GM23248 (cell line): ENCODE results near the gene PAPOLG.

Source experiments
- EZH2 ChIP-seq: fragments of 200-600 bp; sonication (generic); IDR thresholded peaks from 2 replicates; pipeline ENCODE4 v1.6.1; 2018; ENCODE audit warnings: antibody characterized with exemption, mild to moderate bottlenecking; ENCODE audit not compliant: insufficient read depth, poor library complexity, severe bottlenecking
- EZH2phosphoT487 ChIP-seq: fragments of 200-600 bp; sonication (generic); IDR thresholded peaks from 2 replicates; pipeline ENCODE4 v1.6.1; 2018; ENCODE audit warnings: antibody characterized with exemption, moderate library complexity, mild to moderate bottlenecking, low read depth; ENCODE audit not compliant: insufficient read depth

DNA sequence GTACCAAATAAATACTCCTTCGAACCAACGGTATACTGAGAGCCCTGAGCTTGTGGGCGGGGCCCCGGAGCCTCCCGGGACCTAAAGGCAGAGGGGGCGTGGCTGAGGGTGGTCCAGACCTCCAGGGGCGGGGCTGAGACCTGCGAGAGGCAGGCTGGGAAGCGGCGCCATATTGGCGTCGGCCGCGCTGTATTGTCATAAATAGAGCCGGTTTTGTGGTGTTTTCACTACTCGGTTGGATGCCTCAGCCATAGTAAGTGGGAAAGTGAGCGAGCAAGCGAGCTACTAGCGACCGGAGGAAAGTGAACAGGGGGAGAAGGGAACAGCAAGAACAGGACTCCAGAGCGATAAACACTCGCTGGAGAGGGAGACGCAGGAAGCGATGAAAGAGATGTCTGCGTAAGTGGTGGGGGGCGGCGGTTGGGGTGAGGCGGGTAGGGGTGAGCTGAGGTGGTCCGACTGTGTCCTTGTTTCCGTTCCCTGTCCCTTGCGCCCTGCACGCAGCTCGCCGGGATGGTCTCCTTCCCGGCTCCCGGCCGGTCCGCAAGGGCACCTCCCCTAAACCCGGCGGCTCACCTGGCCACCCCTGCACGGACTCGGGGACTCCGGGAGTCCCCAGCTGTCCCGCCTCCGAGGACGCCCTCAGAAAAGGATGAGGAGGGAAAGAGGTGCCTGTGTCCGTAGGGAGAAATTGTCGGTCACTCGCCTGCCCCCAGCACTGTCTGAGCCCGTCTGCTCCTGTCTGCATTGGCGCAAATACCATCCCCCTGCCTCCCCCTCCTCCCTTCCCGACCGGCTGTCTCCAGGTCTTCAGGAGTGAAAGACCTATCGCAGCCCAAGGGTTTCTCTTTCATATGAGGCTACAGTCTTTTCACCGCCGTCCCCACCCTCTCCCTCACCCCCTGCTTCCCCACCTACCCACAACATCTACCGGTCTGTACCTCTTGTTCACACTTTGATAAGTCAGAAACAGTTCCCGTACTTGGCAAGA lies at the start of gene PAPOLG:
- TF ChIP-seq EZH2 (no peak), EZH2phosphoT487 (no peak)
